ENCODE data around the gene MESD. TPM values are rescaled to one million over a fixed set of nuclear protein-coding genes. Genes with fewer than 3 reads are reported as not detected.

The MESD gene
- total RNA-seq, 4 donors from 2014 or later, result 14.1 to 38.2 (median 24.7) TPM

DNA sequence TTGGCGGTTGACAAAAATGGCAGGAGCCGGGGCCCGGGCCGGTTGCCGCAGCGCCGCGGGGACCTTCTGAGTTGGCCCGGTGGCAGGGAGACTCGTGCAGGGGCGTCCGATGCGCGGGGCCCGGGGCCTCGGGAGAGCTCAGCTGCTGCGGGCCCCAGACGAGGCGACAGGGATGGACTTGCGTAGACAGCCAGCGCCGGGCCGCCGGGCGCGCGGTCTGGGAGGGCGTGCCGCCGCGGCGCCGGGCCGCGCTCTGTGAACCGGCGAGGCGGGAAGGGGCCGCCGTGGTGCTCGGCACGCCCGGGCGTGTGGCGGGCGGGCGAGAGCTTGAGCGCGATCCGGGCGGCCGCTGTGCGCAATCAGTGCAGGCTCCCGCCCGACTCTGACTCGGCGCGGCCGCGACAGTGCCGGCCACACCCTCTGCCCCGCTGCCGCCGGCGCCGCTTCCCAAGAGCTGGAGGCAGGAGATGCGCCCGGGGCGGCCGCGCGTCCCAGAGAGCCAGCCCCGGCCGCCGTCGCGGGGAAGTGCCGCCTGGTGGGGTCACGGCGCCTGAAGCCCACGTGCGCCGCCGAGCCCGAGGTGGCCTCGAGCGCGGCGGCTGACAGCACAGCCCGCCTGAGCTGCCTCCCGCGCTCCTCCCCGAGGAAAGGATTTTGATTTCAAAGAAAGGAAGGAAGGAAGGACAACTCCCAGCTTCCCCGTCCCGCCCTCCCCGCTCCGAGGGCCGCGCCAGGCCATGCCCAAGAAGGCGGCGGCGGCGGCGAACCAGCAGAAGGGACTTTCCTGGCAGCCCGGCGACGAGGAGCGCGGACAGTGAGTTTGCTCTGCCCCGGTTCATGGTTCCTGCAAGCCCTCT lies 11.8 kb upstream of the MESD start:
- TF ChIP-seq EP300 (IDR thresholded peaks at IDR 0.05), result no peak
- TF ChIP-seq POLR2A (IDR thresholded peaks at IDR 0.05), result peak in 1 of 2 donors; percentile 45
- H3K27me3 ChIP-seq, result no peaks in the 10 kb centered on the region
- peaks cover 53% of the 10 kb centered on the region for H3K4me1 ChIP-seq
- H3K27ac ChIP-seq, result peak overlapping the region; percentile 97
- H3K4me3 ChIP-seq, result peak overlapping the region; percentile 70
- WGBS, result 0% methylated on average over 8 of the region's 110 CpGs
- peaks cover 10% of the 10 kb centered on the region for H3K36me3 ChIP-seq
- H3K9me3 ChIP-seq, result no peaks in the 10 kb centered on the region
- peak; percentile 85 to 88 for DNase-seq (ENCODE audit: low spot score in 2 of 2)

DNA sequence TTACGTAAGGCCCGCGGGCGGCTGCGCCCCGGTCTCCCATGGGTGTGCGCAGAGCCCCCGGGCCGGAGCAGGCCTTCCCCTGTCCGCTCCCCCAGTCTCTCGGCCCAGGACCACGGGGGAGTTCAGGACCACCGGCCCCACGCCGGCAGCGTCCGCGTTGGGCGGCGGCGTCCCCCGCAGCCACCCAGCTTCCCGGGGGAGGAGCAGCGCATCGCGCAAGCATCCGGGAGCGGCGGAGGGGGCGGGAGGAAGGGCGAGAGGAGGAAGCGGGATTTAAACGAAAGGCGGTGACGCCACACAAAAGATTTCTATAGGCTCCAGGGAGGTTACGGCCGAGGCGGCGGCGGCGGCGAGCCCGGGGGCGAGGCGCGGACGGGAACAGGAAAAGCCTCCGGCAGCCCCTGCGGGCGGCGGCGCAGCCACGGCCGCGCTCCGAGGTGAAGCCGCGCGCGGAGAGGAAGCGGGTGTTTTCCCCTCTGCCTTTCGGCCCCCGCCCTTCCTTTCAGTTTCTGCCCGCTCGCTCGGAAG lies 11.1 kb upstream of the MESD start, which contains the start of gene TLNRD1:
Gene TLNRD1 (plus strand): TSS at position 300 of the 528 bp plus-strand sequence. CDS start 1,349 bp downstream, outside the sequence.
- Histone ChIP-seq H3K9me3 (no peaks in the 10 kb centered on the region), H3K4me3 (peak within 1 kb of the TSS; percentile 70), H3K27me3 (no peaks in the 10 kb centered on the region), H3K27ac (peak within 1 kb of the TSS; percentile 97), H3K4me1 (peaks cover 46% of the 10 kb centered on the region), H3K36me3 (peaks cover 10% of the 10 kb centered on the region)
- TF ChIP-seq, protein P1, sequence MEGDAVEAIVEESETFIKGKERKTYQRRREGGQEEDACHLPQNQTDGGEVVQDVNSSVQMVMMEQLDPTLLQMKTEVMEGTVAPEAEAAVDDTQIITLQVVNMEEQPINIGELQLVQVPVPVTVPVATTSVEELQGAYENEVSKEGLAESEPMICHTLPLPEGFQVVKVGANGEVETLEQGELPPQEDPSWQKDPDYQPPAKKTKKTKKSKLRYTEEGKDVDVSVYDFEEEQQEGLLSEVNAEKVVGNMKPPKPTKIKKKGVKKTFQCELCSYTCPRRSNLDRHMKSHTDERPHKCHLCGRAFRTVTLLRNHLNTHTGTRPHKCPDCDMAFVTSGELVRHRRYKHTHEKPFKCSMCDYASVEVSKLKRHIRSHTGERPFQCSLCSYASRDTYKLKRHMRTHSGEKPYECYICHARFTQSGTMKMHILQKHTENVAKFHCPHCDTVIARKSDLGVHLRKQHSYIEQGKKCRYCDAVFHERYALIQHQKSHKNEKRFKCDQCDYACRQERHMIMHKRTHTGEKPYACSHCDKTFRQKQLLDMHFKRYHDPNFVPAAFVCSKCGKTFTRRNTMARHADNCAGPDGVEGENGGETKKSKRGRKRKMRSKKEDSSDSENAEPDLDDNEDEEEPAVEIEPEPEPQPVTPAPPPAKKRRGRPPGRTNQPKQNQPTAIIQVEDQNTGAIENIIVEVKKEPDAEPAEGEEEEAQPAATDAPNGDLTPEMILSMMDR (IDR thresholded peaks at IDR 0.05), result no peak
- TF ChIP-seq EP300 (IDR thresholded peaks at IDR 0.05) (no peak), POLR2A (IDR thresholded peaks at IDR 0.05) (peak; percentile 71 to 76), POLR2AphosphoS5 (IDR thresholded peaks at IDR 0.05) (peak in 2 of 3 donors; percentile 43 to 84)
- no CpG with 5 or more reads among the region's 66 CpGs for WGBS
- DNase-seq (ENCODE audit: low spot score in 2 of 2), result peak; percentile 93 to 94

DNA sequence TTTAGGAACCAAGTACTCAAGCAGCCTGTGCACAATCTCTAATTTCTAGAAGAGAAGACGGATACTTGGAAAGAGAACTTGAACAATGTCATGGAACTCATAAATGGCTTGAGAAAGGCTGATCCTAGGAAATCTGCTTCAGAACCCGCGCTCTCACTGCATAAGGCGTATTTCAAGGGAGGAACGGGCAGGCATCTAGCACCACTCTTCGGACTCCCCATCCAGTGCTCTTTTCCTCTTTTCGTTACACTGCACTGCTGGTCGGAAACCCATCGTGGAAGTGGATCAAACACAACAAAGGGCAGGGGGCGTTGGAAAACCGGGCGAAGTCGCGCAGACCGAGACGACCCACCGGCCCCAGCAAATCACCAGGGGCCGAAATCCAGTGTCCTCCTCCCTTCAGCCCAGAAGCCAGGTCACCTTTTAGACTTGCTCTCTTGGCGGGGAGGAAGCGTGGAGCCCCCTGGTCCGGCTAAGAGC lies 10.6 kb upstream of the MESD start:
- WGBS, result 10% methylated on average over 14 of the region's 21 CpGs
- Histone ChIP-seq H3K4me1 (peaks cover 41% of the 10 kb centered on the region), H3K9me3 (no peaks in the 10 kb centered on the region), H3K4me3 (peak overlapping the region; percentile 70), H3K27me3 (no peaks in the 10 kb centered on the region), H3K27ac (peak overlapping the region; percentile 97), H3K36me3 (peaks cover 10% of the 10 kb centered on the region)
- TF ChIP-seq POLR2AphosphoS5 (IDR thresholded peaks at IDR 0.05) (no peak), EP300 (IDR thresholded peaks at IDR 0.05) (no peak), POLR2A (IDR thresholded peaks at IDR 0.05) (no peak)
- TF ChIP-seq, protein P1 (IDR thresholded peaks at IDR 0.05), result no peak
- no peak for DNase-seq (ENCODE audit: low spot score in 2 of 2)

DNA sequence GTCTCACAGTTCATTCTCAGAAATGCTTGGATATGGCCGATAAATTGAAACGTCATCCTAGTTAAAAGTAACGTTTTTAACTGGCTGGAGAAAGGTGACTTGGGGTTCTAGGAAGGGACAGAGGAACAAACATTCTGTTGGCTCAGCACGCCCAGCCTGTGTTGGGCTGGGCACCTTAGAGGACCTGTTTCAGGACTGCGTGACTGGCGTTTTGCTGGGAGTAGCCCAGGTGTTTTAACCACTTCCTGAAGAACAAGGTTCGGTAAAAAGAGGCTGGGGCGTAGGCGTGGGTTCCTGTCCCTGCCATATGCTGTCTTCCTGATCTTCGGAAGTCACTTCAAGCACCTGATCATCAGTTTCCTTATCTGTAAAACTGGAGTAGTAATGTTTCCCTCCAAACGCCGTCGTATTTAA lies 10.0 kb upstream of the MESD start:
- WGBS, result 51% methylated on average over 13 of the region's 13 CpGs
- Histone ChIP-seq H3K27ac (peak overlapping the region; percentile 97), H3K36me3 (peaks cover 10% of the 10 kb centered on the region), H3K9me3 (no peaks in the 10 kb centered on the region), H3K4me3 (peak overlapping the region; percentile 70), H3K27me3 (no peaks in the 10 kb centered on the region), H3K4me1 (peaks cover 36% of the 10 kb centered on the region)
- TF ChIP-seq POLR2A (IDR thresholded peaks at IDR 0.05) (no peak), POLR2AphosphoS5 (IDR thresholded peaks at IDR 0.05) (no peak), EP300 (IDR thresholded peaks at IDR 0.05) (no peak)
- TF ChIP-seq, protein P1 (IDR thresholded peaks at IDR 0.05), result no peak
- no peak for DNase-seq (ENCODE audit: low spot score in 2 of 2)

DNA sequence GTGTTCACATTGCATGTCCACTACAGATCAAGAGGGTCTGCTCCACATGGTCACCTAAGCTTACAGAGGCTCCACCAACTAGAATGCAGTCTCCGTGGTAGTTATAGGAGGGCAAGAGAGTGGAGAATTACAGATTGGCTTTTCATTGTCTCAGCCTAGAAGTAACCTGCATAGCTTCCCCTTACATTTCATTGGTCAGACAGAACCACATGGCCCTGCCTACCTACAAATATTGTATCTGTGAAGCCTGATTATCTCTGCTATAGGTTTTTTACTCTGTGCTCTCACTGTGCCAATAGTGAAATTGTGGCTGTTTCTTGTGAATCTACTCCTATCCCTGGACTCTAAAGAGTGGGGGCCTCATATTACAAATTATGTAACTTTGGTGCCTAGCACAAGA lies 8.6 kb upstream of the MESD start:
- no peak for DNase-seq (ENCODE audit: low spot score in 2 of 2)
- no peak overlapping the region for H3K27ac ChIP-seq
- H3K27me3 ChIP-seq, result no peaks in the 10 kb centered on the region
- peaks cover 8% of the 10 kb centered on the region for H3K36me3 ChIP-seq
- peaks cover 27% of the 10 kb centered on the region for H3K4me1 ChIP-seq
- no peak for TF ChIP-seq POLR2A (IDR thresholded peaks at IDR 0.05)
- TF ChIP-seq, protein P1 (IDR thresholded peaks at IDR 0.05), result no peak
- no peak for TF ChIP-seq EP300 (IDR thresholded peaks at IDR 0.05)
- no peak for TF ChIP-seq POLR2AphosphoS5 (IDR thresholded peaks at IDR 0.05)
- H3K9me3 ChIP-seq, result no peaks in the 10 kb centered on the region
- WGBS, result 88% methylated on average over 1 of the region's 1 CpG
- H3K4me3 ChIP-seq, result no peak overlapping the region
